ENCODE measurements around the gene NEO1. TPM values are rescaled to one million over a fixed set of nuclear protein-coding genes. Genes with fewer than 3 reads are reported as not detected.

Gene NEO1
- total and polyA plus RNA-seq, 9 of the 15 experiments (the other 6 are each of a cell fraction or from before 2014, with no cell fraction given), result 0.08 to 1.7 (median 0.48) TPM

- no peak for TF ChIP-seq KLF16 (IDR thresholded peaks at IDR 0.05)
- no peak for TF ChIP-seq EHMT2 (IDR thresholded peaks at IDR 0.05)
- Histone ChIP-seq H3K4me2 (ENCODE audit: insufficient read depth, low read length) (no peak overlapping the region), H3K4me1 (replicated peaks in 1 of 2; ENCODE audit: control insufficient read depth in 2 of 2, insufficient read depth in 2 of 2, low read length in 2 of 2) (no peaks in the 10 kb centered on the region), H3K27me3 (ENCODE audit: control insufficient read depth in 2 of 2, insufficient read depth in 2 of 2, low read length in 2 of 2) (peaks cover 2 to 33% of the 10 kb centered on the region in 2 experiments; a peak in 4 of 5 replicates), H3K9ac (ENCODE audit: insufficient read depth in 1 of 2, low read depth in 2 of 2, low read length in 2 of 2) (no peak overlapping the region), H3K9me3 (replicated peaks; ENCODE audit: control insufficient read depth, insufficient read depth, low read depth, low read length) (no peaks in the 10 kb centered on the region), H3K9me1 (ENCODE audit: control insufficient read depth, insufficient read depth, low read length) (no peaks in the 10 kb centered on the region), H3K27ac (ENCODE audit: extremely low read depth, low read depth, low read length) (no peak overlapping the region), H2AFZ (ENCODE audit: low read depth, low read length) (no peak overlapping the region), H3K79me2 (ENCODE audit: control insufficient read depth, insufficient read depth, low read length) (no peaks in the 10 kb centered on the region), H3K4me3 (no peak overlapping the region), H3K36me3 (ENCODE audit: control insufficient read depth, insufficient read depth, low read length) (no peaks in the 10 kb centered on the region), H4K20me1 (replicated peaks; ENCODE audit: control insufficient read depth, insufficient read depth, low read length) (no peaks in the 10 kb centered on the region)
- in situ Hi-C loops (cut with MboI), result no loop called here
- FAIRE-seq (no peak), DNase-seq (ENCODE audit: extremely low read depth in 1 of 4, low spot score in 3 of 4) (no peak), ATAC-seq (no peak)
- intact Hi-C loops (cut with micrococcal nuclease), result no loop called here
- BruUV-seq (replicated peaks), result no TSS peak
- ChIA-PET CTCF (ENCODE audit: low intra/inter-chr PET ratio) (no interaction called here), POLR2A (no interaction called here)
- 0% methylated on average over 5 of the region's 5 CpGs for WGBS (ENCODE audit: insufficient coverage, low coverage, missing lambda C conversion rate)
These were observed 47.8 kb upstream of the NEO1 start for GRCh38 chr15:73004462-73004861.

- Histone ChIP-seq H3K9me3 (replicated peaks; ENCODE audit: control insufficient read depth, insufficient read depth, low read depth, low read length) (no peaks in the 10 kb centered on the region), H3K27ac (ENCODE audit: extremely low read depth, low read depth, low read length) (no peak overlapping the region), H3K79me2 (ENCODE audit: control insufficient read depth, insufficient read depth, low read length) (no peaks in the 10 kb centered on the region), H3K9me1 (ENCODE audit: control insufficient read depth, insufficient read depth, low read length) (no peaks in the 10 kb centered on the region), H3K36me3 (ENCODE audit: control insufficient read depth, insufficient read depth, low read length) (no peaks in the 10 kb centered on the region), H4K20me1 (replicated peaks; ENCODE audit: control insufficient read depth, insufficient read depth, low read length) (no peaks in the 10 kb centered on the region), H2AFZ (ENCODE audit: low read depth, low read length) (no peak overlapping the region), H3K27me3 (ENCODE audit: control insufficient read depth in 2 of 2, insufficient read depth in 2 of 2, low read length in 2 of 2) (peaks cover 4 to 33% of the 10 kb centered on the region in 2 experiments; a peak in 4 of 5 replicates), H3K4me3 (no peak overlapping the region), H3K4me2 (ENCODE audit: insufficient read depth, low read length) (no peak overlapping the region), H3K9ac (ENCODE audit: insufficient read depth in 1 of 2, low read depth in 2 of 2, low read length in 2 of 2) (no peak overlapping the region), H3K4me1 (replicated peaks in 1 of 2; ENCODE audit: control insufficient read depth in 2 of 2, insufficient read depth in 2 of 2, low read length in 2 of 2) (no peaks in the 10 kb centered on the region)
- 0% methylated on average over 2 of the region's 2 CpGs for WGBS (ENCODE audit: insufficient coverage, low coverage, missing lambda C conversion rate)
- no peak for ATAC-seq
- no peak for FAIRE-seq
- intact Hi-C loops (cut with micrococcal nuclease) (no loop called here), in situ Hi-C loops (cut with MboI) (no loop called here)
- CTCF ChIA-PET (ENCODE audit: low intra/inter-chr PET ratio), result no interaction called here
- no TSS peak for BruUV-seq (replicated peaks)
- POLR2A ChIA-PET, result no interaction called here
- DNase-seq (ENCODE audit: extremely low read depth in 1 of 4, low spot score in 3 of 4), result no peak
- no peak for TF ChIP-seq ZNF263 (CRISPR knock-in tag; IDR thresholded peaks at IDR 0.05; ENCODE audit: borderline replicate concordance)
- TF ChIP-seq ZNF398 (CRISPR knock-in tag; IDR thresholded peaks at IDR 0.05), result no peak
- TF ChIP-seq ZNF407 (IDR thresholded peaks at IDR 0.05; ENCODE audit: low read depth), result no peak
- TF ChIP-seq HDAC2 (IDR thresholded peaks at IDR 0.05), result no peak
- no peak for TF ChIP-seq ZBTB7A (IDR thresholded peaks at IDR 0.05; ENCODE audit: borderline replicate concordance, control insufficient read depth, low read depth, low read length)
These were observed 47.2 kb upstream of the NEO1 start for GRCh38 chr15:73005032-73005431.
